Measurements from ENCODE around the gene GDPD5.

GRCh38 chr11:75518204-75518549 is 7.6 kb downstream of the GDPD5 start:
- TF ChIP-seq CTCF (IDR thresholded peaks at IDR 0.05; ENCODE audit: low read length) (no peak), EZH2 (IDR thresholded peaks at IDR 0.05; ENCODE audit: borderline replicate concordance, low read length) (no peak)
